Measurements from ENCODE around the gene CCDC24.
A peak's percentile ranks its signal among the peaks of the same experiment; 100 is the strongest.

The CCDC24 gene

DNA sequence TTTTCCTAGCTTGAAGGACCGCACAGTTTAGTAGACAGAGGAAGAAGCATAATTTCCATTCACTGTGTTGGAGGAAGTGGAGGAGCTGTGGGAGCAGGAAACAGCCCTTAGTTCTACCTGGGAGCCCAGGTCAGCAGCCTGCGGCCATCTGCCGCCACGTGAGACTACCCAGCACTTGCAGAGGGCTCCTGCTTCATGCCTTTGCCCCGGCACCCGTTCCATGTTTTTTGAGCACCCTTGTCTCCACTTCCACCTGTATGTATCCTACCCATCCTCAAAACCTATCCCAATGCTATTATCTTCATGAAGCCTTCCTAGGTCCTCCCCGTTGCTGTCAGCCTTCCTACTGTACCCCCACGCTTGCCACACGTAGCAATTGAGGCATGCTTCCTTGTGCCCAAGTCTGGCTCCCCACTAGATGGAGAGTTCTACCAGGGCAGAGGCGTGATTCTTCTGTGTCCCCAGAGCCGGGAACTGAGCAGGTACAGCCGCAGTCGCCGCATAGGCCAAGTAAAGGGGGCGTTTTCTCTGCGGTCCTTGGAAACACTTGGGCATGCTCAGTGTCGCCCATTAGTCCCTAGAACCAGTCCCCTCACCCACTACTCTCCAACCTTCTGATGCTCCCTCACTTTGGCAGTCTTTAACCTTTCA is 38.0 kb downstream of the CCDC24 start:
- DNase-seq = no peak

- peak; percentile 80 for DNase-seq
Observed at GRCh38 chr1:44029911-44030604, 38.7 kb downstream of the CCDC24 start.

- DNase-seq = peak; percentile 42
Observed at GRCh38 chr1:44030605-44031251, 39.3 kb downstream of the CCDC24 start.

- no peak for DNase-seq
Observed at GRCh38 chr1:44031252-44032169, 40.1 kb downstream of the CCDC24 start, which contains the start of gene SLC6A9. TSS of gene SLC6A9 (minus strand) at chr1:44031462. CDS start at chr1:44024277, 7,185 bp downstream.

DNA sequence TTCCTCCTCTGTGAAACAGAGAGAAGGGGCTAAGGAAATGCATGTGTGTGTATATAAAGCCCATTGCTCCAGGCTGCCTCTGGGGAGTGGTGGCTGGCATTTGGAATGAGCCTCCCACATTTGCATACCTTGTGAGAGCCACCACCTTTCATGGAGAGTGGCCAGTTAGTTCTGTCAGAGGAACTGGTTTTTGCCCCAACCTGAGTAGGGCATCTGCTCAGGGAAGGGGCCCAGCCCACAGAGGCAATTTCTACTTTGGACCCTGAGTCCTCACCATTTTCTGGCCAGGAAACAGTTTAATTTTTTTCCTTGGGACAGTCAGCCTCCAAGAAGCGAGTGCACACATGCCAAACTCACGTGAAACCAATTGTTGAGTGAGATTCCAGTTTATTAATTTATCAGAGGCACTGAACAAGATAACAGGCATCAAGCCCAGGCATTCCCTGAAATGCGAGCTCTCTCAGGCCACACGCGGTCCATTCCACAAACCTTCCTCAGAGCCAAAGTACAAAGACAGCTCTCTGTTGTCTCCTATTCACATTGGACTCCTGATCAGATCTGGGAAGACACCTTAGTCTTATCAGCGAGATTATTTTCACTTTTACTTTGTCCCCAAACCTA is 40.9 kb downstream of the CCDC24 start:
- DNase-seq = no peak

DNA sequence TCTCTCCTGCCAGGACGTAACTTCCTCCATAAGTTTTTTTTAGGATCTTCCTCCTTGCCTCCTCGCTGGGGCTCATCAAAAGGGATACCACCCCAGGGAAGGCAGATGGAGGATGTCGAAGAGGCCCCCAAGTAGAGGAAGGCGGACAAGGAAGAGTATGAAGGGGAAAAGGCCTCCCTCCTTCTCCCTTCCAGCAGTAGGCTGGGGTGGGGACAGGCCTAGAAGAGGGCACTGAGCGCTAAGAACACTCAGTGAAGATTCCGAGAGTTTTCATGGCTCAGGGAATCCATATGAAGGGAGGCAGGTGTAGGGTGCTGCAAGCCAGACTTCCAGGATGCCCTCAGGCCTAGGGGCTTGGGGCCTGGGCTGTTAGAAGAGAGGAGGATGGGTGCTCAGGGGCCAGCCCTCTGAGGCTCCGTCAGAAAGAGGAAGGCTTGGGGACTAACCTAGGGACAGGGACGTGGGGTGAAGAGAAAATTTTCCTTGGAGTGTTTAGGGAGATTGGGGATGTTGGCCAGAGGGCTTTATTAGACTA is 41.7 kb downstream of the CCDC24 start:
- no peak for DNase-seq

DNA sequence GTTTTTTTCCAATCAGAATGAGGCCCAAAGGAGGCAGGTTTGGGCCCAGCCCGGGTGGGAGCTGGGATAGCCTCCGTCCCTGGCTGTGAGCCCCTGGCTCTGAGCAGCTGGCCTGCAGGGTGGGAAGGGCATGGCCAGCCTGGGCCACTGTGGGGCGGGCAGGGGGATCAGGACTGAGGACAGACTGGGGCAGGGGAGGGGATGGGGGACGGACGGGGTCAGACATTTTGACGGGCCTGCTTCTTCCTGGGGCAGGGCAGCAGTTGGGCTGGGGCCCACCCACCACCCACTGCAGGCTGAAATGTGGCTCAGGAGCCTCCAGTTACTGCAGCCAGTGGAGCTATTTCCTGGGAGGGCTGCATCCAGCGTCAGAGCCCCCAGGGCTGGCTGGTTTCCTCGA is 42.4 kb downstream of the CCDC24 start:
- DNase-seq = no peak

DNA sequence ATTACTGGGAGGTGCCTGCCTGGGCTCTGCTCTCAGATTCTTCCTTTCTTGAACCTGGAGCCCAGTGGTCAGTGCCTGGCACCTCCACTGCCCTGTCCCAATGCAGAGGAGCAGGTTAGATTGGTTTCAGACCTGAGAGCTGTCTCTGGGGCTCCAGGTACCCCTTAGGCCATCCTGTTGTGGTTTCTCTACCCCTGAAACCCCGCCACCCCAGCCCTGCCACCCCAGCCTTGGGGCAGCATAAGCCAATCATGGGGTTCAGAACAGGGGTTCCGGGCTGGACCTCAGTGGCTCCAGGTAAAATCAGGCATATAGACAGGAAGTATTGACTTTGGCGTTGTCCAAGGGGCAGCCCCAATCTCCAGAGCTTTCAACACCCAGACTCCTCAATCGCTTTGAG is 43.0 kb downstream of the CCDC24 start:
- no peak for DNase-seq

DNA sequence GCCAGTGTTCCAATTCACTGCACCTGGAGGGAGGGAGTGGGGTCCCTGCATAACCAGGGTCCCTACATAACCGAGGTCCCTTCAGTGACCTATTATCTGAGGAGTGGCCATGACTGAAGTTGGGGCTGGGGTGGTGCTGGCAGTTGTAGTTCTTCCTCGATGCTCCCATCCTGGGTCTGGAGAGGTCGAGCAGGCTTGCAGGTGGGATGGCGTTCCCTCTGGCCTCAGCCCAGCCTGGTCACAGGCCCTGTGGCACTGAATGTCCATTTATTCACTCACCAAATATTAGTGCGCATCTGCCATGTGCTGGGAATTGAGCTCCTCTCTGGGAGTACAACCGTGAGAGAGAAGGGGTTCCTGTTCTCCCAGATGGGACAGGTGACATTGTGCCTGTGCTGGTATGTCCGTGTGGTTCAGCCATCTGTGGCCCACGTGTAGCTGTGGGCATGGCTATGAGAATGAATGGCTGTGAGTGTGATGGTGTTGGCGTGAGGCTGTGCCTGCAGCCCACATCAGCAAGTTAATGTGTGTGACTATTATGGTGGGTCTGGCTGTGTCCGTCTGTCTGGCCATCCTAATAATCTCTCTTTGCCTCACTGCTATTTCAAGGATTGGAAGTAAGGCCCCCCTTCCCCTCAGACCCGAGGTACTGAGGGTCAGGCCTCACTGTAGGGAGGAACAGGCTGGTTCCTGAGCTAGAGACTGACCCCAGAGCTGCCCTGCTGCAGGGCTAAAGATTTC is 43.7 kb downstream of the CCDC24 start:
- no peak for DNase-seq

DNA sequence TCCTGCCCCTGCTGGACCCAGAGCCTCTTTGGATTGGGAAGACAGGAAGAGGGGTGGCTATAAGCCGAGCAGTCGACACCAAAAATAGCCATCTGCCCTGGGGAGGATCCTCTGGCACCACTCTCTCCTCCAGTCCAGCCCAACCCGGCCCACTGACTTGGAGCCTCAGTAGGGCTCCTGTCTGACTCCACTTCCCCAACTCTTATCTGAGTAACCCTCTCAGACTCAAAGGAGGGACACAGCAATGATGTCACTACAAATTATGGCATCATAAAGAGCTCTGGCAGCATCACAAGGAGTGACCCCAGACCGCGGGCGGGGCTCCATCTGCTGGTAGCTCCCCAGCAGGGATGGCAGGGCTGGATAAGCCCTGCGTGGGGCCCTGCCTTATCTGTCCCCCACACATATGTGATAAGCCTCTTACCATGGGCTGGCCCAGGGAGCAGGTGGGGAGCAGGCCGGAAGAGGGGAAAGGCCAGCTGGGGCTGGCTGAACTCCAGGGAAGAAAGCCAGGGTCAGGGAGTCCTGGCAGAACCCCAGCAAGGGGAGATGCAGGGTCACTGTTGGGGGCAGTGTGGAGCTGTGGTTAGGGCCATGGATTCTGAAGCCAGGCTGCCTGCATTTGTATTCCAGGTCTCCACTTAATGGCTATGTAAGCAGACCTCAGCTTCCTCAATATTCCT is 44.5 kb downstream of the CCDC24 start:
- no peak for DNase-seq

DNA sequence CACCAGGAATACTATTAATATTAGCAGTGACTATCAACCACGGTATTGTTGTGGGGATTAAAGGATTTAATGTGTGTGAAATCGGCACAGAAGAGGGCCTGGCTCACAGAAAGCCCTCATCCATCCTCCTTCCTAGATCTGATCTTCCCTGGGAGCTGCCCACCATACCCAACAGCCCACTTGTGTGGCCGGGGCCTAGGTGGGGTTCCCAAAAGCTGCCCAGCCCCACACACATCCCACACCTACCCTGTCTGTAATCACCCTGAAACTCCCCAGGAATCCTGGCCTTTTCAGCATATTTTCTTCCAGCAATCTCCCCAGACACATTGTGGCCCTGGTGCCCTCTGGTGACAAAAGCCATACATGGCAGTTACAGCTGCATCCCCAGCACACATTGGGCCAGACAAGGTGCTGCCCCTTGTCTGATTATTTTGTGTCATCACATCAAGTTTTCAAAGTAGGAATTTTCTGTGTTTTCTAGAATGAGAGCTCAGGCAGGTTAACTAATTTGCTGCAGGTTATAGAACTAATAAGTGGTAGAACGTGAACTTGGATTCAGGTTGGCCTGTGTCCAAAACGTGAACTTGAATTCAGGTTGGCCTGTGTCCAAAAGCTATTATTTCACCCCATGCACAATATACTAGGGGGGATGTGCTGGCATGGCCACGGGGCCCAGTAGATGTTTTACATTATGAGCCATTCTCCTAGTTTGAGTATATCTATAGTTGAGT is 45.2 kb downstream of the CCDC24 start:
- DNase-seq = peak; percentile 76

- no peak for DNase-seq
Observed at GRCh38 chr1:44037154-44037553, 45.8 kb downstream of the CCDC24 start.

- no peak for DNase-seq
Observed at GRCh38 chr1:44038876-44039657, 47.7 kb downstream of the CCDC24 start.

- DNase-seq = no peak
Observed at GRCh38 chr1:44040418-44040817, 49.0 kb downstream of the CCDC24 start.

DNA sequence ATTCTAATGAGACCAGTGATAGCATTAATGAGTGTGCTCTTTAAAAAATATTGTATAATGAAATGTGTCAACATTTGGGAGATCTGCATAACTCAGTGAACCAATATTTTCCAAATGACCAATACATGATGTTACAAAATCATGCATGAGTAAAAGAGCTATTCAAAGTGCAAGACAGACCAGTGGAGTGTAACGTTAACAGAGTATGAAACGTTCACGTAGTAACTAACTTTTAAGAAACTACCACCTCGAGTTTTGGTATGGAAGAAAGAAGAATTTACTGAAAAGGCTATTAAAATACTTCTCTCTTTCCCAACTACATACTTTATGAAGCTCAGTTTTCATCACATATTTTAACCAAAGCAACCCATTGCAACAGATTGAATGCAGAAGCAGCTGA is 49.4 kb downstream of the CCDC24 start:
- DNase-seq = no peak

DNA sequence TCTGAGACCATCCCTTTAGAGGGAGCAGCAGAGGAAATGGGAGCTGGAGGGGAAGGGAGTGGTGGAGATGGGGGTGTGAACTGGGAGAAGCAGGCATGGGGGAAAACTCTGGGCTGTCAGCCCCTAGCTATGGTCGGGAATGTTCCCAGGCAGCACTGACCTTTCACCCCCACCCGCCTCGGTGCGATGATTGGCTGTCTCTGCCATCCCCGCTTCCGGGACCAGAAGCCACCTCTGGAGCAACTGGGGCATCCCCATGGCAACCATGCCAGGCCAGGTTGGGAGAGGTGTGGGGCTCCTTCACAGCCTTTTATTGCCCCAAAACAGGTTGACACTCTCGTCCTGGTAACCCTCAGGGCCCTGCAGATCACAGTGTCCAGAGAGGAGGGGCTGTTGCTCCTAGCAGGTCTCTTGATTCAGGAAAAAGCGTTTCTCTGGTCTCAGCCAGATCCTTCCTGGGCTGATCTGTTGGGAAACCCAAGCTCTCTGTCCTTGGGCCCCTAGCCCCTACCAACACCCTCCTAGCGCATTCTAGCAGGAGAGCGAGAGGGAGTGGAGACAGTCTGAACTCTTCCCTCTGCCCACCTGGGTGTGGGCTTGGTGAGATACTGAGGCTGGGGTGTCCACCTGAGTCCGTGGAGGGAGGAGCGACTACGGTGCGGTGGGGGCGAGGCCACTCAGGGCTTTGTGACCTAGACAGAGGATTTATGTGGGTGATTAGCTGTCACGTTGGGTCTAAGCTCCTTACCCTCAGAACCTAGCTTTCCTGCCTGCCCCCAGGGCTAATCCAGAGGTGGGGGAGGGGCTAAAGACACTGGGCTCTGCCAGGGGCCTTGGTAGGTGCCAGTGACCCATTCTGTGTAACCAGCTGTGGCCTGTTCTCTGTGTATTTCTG is 52.0 kb downstream of the CCDC24 start:
- no peak for DNase-seq

DNA sequence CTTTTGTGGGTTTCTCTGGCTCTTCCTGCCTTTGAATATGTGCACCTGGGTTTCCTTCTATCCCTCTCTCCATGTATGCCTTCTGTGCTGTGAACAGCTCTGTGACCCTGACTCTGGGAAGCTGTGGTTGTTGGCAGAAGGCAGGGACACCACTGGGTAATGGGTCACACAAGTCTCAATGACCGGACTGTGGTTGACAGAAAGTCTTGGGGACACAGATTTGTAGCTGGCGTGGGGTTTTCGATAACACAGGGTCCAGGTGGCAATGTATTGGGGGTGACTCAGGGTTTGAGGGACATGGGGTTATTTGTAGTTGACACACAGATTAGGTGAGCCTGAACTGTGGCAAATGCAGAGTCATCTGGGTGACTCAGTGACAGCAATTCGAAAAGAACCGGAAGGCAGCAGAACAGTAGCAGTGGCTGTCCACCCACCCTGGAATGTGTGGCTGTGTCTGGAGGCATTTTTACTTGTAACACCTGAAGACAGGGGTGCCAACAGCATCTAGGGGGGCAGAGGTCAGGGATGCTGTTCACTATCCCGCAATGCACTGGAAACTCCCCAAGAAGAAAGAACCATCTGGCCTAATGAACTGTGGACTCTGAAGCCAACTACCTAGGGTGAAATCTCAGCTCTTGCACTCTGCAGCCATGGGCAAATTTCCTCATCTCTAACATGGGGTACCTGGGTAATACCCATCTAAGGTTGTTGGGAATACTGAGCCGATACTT is 52.8 kb downstream of the CCDC24 start:
- no peak for DNase-seq

- DNase-seq = no peak
Observed at GRCh38 chr1:44045064-44045463, 53.7 kb downstream of the CCDC24 start.
